HG02970 (cell line): ENCODE data around the gene EEF1A1.
A peak's percentile ranks its signal among the peaks of the same experiment; 100 is the strongest.
"Not testable (repeated sequence)": the region's sequence is repeated elsewhere in the genome, so short reads cannot be mapped to it uniquely, and the experiment has no call there.

Source experiments
- ATAC-seq: cut with Tn5 transposase; IDR thresholded peaks from one replicate; pipeline ENCODE4 v1.9.1; 2021; ENCODE audit warnings: mild to moderate bottlenecking, moderate library complexity, moderate number of reproducible peaks; ENCODE audit not compliant: unreplicated experiment, low FRiP score

Gene EEF1A1

DNA sequence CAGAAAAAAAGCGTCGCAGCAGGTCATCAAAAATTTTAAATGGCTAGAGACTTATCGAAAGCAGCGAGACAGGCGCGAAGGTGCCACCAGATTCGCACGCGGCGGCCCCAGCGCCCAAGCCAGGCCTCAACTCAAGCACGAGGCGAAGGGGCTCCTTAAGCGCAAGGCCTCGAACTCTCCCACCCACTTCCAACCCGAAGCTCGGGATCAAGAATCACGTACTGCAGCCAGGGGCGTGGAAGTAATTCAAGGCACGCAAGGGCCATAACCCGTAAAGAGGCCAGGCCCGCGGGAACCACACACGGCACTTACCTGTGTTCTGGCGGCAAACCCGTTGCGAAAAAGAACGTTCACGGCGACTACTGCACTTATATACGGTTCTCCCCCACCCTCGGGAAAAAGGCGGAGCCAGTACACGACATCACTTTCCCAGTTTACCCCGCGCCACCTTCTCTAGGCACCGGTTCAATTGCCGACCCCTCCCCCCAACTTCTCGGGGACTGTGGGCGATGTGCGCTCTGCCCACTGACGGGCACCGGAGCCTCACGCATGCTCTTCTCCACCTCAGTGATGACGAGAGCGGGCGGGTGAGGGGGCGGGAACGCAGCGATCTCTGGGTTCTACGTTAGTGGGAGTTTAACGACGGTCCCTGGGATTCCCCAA lies at the start of gene EEF1A1:
Gene EEF1A1, minus strand, starts transcription at position 345 of the 663 bp plus-strand sequence. CDS start 1,006 bp downstream, outside the sequence.
- ATAC-seq, result peak; percentile 72

GRCh38 chr6:73569121-73569520 lies 48.3 kb upstream of the EEF1A1 start:
- no peak for ATAC-seq

DNA sequence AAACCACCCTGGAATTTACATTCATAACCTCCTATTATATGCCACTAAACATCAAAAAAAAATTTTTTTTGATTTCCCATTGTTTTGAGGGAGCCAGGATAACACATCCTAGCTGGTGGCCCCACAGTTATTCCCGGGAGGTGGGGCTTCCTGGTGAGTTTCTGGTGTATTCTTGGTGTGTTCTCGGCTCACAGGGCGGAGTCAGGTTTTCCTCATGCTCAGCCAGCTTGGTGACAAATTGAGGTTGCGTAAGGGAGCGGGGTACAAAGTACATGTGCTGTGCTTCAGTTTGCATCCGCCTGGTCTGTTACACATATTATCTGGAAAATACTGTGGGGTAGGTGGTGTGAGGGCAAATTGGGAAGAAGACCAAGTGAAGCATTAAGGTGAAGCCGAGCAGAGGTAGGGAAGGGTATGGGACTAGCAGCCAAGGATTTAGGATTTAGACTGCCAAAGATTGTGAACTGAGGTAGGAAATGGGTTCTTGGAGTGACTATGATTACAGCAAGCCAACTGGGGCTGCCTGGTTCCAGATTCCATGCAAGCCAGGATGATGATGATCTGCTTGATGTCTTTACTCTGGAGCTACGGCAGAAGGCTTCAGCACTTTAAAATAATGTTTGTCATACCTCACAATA lies 46.2 kb upstream of the EEF1A1 start:
- no peak for ATAC-seq

DNA sequence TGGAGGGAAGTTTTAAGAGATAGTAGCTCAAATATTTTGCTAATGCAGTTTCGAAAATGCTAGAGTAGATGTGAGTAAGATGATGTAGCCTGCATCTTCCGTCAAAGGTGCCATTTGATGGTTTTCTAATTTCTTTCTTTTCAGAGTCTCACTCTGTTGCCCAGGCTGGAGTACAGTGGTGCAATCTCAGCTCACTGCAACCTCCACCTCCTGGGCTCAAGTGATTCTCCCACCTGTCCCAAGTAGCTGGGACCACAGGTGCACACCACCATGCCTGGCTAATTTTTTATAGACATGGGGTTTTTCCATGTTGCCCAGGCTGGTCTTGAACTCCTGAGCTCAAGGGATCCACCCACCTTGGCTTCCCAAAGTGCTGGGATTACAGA lies 45.6 kb upstream of the EEF1A1 start:
- not testable (repeated sequence) for ATAC-seq

DNA sequence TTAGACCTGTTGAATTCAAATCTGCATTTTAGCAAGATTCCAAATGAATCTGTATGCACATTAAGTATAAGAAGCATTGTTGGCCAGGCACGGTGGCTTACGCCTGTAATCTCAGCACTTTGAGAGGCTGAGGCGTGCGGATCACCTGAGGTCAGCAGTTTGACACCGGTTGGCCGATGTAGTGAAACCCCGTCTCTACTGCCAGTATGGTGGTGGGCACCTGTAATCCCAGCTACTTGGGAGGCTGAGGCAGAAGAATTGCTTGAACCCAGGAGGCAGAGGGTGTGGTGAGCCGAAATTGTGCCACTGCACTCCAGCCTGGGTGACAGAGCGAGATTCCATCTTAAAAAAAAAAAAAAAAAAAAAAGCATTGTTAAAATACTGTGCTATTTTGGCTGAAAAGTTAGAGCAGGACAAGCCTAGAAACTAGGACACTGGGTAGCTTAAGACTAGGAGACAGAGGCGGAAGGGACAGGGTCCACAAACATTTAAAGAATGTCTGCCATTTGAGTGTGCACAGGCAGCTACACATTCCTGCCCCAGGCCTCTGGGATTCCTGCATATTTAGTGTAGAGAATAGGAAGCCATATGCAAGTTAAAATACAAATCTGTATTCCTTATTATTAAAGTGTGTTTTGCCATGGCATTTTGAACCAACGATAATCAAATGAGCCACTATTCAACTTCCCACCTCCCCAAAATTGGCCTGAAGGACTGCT lies 45.1 kb upstream of the EEF1A1 start:
- ATAC-seq, result no peak

DNA sequence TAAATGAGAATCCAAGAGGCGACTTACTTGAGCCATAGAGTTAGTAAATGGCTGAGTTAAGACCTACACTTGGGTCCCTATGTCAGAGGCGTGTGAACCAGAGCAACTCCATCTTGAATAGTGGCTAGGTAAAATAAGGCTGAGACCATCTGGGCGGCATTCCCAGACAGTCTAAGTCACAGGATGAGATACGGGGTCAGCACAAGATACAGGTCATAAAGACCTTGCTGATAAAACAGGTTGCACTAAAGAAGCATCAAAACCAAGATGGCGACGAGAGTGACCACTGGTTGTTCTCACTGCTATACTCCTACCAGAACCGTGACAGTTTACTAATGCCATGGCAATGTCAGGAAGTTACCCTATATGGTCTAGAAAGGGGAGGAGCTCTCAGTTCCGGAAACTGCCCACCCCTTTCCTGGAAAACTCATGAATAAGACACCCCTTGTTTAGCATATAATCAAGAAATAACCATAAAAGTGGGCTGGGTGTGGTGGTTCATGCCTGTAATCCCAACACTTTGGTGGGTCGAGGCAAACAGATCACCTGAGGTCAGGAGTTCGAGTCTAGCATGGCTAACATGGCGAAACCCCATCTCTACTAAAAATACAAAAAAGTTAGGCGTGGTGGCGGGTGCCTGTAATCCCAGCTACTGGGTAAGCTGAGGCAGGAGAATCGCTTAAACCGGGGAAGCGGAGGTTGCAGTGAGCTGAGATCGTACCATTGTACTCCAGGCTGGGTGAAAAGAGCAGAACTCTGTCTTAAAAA lies 43.9 kb upstream of the EEF1A1 start:
- no peak for ATAC-seq

GRCh38 chr6:73562558-73562957 lies 41.7 kb upstream of the EEF1A1 start:
- no peak for ATAC-seq

- no peak for ATAC-seq
These were observed 40.1 kb upstream of the EEF1A1 start for GRCh38 chr6:73560853-73561407.

DNA sequence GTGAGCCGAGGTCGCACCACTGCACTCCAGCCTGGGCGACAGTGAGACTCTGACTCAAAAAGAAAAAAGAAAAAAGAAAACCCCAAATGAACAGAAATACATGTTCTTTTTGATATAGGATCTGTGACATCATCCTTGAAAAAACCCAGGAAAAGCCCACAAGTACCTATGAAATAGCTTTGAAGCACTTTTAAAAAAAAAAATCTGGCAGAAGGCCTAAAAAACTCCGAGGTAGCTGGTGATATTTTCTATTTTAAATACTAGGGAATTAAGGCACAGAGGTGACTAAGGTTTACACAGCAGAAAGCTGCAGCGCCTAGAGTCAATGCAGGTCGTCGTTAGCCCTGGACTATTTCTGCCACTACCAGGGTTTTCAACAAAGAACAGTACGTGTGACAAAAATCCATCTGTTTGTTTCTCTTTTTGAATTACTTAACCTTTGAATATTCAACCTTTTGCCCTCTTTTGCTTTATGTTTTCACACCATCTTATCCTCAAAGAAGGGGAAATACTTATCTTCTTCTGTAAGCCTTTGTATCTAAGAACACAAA lies 39.4 kb upstream of the EEF1A1 start:
- ATAC-seq, result no peak

DNA sequence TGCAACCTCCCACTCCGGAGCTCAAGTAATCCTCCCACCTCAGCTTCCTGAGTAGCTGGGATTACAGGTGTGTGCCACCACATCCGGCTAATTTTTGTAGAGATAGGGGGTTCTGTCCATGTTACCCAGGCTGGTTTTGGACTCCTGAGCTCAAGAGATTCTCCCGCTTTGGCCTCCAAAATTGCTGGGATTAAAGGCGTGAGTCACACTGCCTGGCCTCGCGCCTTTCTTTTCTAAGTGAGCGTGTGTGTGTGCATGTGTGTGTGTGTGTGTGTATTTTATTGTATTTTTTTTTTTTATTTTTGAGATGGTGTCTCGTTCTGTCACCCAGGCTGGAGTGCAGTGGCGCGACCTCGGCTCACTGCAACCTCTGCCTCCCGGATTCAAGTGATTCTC lies 38.6 kb upstream of the EEF1A1 start:
- not testable (repeated sequence) for ATAC-seq

- ATAC-seq, result no peak
These were observed 38.0 kb upstream of the EEF1A1 start for GRCh38 chr6:73558624-73559398.

DNA sequence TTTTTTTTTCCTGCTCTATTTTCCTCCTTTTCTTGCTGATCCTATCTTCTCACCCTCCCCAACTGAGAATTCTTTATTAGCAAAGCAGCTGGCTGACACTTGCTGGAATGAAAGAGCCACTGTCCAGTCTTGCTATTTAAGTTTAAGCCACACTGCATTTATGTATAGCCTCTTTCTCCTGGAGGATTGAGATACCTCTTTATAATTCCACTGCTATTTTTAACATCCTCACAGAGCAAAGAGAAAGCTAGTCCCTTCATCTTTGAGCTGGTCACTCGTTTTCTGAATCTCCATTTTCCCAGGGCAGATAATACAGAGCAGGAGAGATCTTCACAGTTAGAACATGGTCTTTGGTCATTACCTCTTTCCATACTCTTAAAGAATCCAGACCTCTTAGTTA lies 36.0 kb upstream of the EEF1A1 start:
- ATAC-seq, result no peak

GRCh38 chr6:73555380-73555949 lies 34.6 kb upstream of the EEF1A1 start:
- ATAC-seq, result not testable (repeated sequence)

DNA sequence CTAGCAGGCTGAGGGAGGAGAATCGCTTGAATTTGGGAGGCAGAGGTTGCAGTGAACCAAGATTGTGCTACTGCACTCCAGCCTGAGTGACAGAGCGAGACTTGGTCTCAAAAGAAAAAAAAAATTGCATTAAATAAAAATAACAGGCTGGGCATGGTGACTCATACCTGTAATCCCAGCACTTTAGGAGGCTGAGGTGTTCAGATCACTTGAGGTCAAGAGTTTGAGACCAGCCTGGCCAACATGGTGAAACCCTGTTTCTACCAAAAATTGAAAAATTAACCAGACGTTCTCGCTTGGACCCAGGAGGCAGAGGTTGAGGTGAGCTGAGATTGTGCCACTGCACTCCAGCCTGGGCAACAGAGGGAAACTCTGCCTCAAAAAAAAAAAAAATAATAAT lies 30.3 kb upstream of the EEF1A1 start:
- ATAC-seq, result not testable (repeated sequence)

DNA sequence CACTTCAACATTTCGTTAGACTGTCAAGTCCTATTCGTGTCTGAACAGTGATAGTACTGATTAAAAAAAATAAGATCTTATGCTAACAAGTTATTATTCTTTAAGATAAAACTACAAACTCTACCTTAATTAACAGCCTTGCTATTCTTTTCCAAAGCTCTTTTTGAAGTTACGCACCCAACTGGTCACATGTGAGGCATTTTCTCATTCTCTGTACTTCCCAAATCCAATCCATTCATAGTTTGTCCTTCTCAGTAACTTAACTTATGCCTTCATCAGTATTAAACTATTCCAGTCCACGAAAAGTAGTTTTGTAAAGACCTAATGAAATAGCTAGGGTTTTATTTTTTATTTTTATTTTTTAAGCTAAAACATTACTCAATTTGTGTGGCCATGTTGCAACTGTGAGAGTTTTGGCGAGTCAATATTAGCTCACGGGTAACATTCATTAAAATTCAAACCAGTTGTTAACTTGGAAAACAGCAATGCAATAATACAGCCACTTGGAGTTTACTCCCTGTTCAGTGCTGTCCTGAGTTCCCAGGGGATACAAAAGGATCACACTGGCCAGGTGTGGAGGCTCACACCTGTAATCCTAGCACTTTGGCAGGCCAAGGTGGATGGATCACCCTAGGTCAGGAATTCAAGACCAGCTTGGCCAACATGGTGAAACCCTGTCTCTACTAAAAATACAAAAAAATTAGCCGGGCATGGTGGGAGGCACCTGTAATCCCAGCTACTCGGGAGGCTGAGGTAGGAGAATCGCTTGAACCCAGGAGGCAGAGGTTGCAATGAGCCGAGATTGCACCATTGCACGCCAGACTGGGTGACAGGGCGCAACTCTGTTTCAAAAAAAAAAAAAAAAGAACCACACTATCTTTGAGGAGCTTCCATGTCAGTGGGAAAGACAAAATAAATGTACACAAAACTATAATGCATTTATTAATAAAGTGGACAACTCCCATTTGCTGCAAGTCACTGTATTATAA lies 27.9 kb upstream of the EEF1A1 start:
- no peak for ATAC-seq

- ATAC-seq, result no peak
These were observed 26.2 kb upstream of the EEF1A1 start for GRCh38 chr6:73547036-73547435.

GRCh38 chr6:73542891-73543290 lies 22.1 kb upstream of the EEF1A1 start:
- ATAC-seq, result no peak

DNA sequence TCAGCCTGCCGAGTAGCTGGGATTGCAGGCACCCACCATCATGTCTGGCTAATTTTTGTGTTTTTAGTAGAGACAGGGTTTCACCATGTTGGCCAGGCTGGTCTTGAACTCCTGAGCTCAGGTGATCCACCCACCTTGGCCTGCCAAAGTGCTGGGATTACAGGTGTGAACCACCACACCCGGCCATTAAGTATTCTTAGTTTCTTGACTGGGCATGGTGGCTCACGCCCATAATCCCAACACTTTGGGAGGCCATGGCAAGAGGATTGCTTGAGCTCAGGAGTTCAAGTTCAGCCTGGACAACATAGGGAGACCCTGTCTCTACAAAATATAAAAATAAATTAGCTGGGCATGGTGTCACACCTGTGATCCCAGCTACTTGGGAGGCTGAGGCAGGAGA lies 21.6 kb upstream of the EEF1A1 start:
- ATAC-seq, result not testable (repeated sequence)
